Natural killer cell (primary cell): ENCODE measurements around the gene KLHL6. TPM values are rescaled to one million over a fixed set of nuclear protein-coding genes. Genes with fewer than 3 reads are reported as not detected.
"Not testable (repeated sequence)": the region's sequence is repeated elsewhere in the genome, so short reads cannot be mapped to it uniquely, and the experiment has no call there.

ENCODE experiments used
- ATAC-seq, 3 donors: fragments of 150-1000 bp in 2 of 3; fragments of 200-7000 bp in 1 of 3; cut with Tn5 transposase; 1 replicate in 1 of 3; 2 replicates in 2 of 3; pipeline ENCODE4 v1.10.0; 2021; ENCODE audit warnings: mild to moderate bottlenecking in 2 of 3, moderate library complexity in 2 of 3
- DNase-seq, 2 donors: peaks; one replicate each; pipeline versions ENCODE4 v3.0.0 to v3.0.0-alpha.2; 2013 to 2021; ENCODE audit warnings: mixed read lengths in 1 of 2
- H3K27ac ChIP-seq: one replicate; pipeline ENCODE4 v1.5.1; 2013; ENCODE audit warnings: mild to moderate bottlenecking, low read length
- H3K27me3 ChIP-seq: one replicate; pipeline ENCODE4 v1.6.1; 2013; ENCODE audit warnings: low read length; ENCODE audit not compliant: control insufficient read depth, insufficient read depth
- H3K36me3 ChIP-seq: one replicate; pipeline ENCODE4 v1.6.1; 2013; ENCODE audit warnings: low read length; ENCODE audit not compliant: control insufficient read depth, insufficient read depth
- H3K4me1 ChIP-seq: one replicate; pipeline ENCODE4 v1.6.1; 2013; ENCODE audit warnings: low read length; ENCODE audit not compliant: control insufficient read depth, insufficient read depth
- H3K4me3 ChIP-seq: one replicate; pipeline ENCODE4 v1.5.1; 2013; ENCODE audit warnings: low read length
- H3K9me3 ChIP-seq: one replicate; pipeline ENCODE4 v1.6.1; 2013; ENCODE audit warnings: low read length; ENCODE audit not compliant: control insufficient read depth, insufficient read depth
- H3K27ac Mint-ChIP-seq, 2 donors: one replicate each; pipeline ENCODE4 v1.8.0; 2022; ENCODE audit warnings: mild to moderate bottlenecking in 2 of 2, mixed read lengths in 2 of 2, moderate library complexity in 1 of 2
- H3K27me3 Mint-ChIP-seq, 2 donors: one replicate each; pipeline ENCODE4 v1.8.0; 2022; ENCODE audit warnings: low read depth in 2 of 2, mixed read lengths in 2 of 2
- H3K36me3 Mint-ChIP-seq: one replicate; pipeline ENCODE4 v1.8.0; 2022; ENCODE audit warnings: mixed read lengths
- H3K4me1 Mint-ChIP-seq, 2 donors: one replicate each; pipeline ENCODE4 v1.8.0; 2022; ENCODE audit warnings: mixed read lengths in 2 of 2
- H3K4me3 Mint-ChIP-seq: one replicate; pipeline ENCODE4 v1.8.0; 2022; ENCODE audit warnings: mild to moderate bottlenecking, moderate library complexity, mixed read lengths
- H3K9me3 Mint-ChIP-seq, 2 donors: one replicate each; pipeline ENCODE4 v1.8.0; 2022; ENCODE audit warnings: mixed read lengths in 2 of 2
- CTCF ChIP-seq: fragments of 200-600 bp; IDR thresholded peaks from one replicate; pipeline ENCODE4 v1.8.0; 2022; ENCODE audit warnings: antibody characterized with exemption
- WGBS: methylation state at CpG from one replicate; pipeline ENCODE4 v1.1.7; 2013; ENCODE audit warnings: missing lambda C conversion rate; ENCODE audit not compliant: insufficient coverage; 5-methylcytosine and 5-hydroxymethylcytosine counted together
- intact Hi-C: fragments of 100-400 bp; cut with micrococcal nuclease; formaldehyde crosslinking; loops from one replicate; pipeline ENCODE4 v1.14.2; 2022
- total RNA-seq, 4 donors: library from RNA; stranded (reverse); fragments of 120-200 nt in 1 of 4; gene quantifications; one replicate each; pipeline versions ENCODE4 v1.2.3 to v1.2.4, GENCODE V29; 2013 to 2022

KLHL6 gene
- total RNA-seq, 3 donors from 2014 or later (not counting 1 experiment from before 2014, with no cell fraction given), result 10.9 to 17.3 (median 13.6) TPM

DNA sequence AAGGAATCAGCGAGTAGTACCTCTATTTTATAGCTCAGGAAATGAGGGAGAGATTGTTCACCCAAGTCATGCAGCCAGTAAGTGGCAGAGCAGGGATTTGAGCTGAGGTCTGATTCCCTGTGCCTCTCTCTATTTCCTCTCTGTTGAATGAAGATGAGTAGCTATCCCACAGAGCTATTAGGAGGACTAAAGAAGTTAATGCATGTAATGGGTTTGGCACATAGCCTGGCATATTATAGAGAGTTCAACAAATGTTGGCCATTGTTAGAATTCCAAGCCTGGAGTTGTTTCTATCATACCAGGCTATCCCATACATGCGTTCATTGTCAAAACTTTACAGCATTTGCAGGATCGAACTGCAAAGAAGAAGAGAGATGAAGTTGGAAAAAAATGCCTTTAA lies 21.8 kb upstream of the KLHL6 start:
- Mint-ChIP-seq H3K27me3 (peaks cover 11 to 23% of the 10 kb centered on the region in 2 donors), H3K4me1 (no peaks in the 10 kb centered on the region), H3K4me3 (no peak overlapping the region), H3K9me3 (no peaks in the 10 kb centered on the region), H3K36me3 (no peaks in the 10 kb centered on the region), H3K27ac (no peak overlapping the region)
- ATAC-seq (no peak), DNase-seq (no peak)
- H3K27ac ChIP-seq, result no peak overlapping the region
- intact Hi-C loops, result no loop called here
- no peak overlapping the region for H3K4me3 ChIP-seq
- WGBS, result 76% methylated on average over 1 of the region's 3 CpGs
- H3K9me3 ChIP-seq, result no peaks in the 10 kb centered on the region
- H3K36me3 ChIP-seq, result no peaks in the 10 kb centered on the region
- H3K27me3 ChIP-seq, result no peaks in the 10 kb centered on the region
- no peak for TF ChIP-seq CTCF
- no peaks in the 10 kb centered on the region for H3K4me1 ChIP-seq

- H3K27ac ChIP-seq, result no peak overlapping the region
- peak in 1 of 2 donors; percentile 9 for DNase-seq
- intact Hi-C loops, result no loop called here
- H3K4me3 Mint-ChIP-seq, result no peak overlapping the region
- no peaks in the 10 kb centered on the region for H3K36me3 ChIP-seq
- H3K27me3 Mint-ChIP-seq, result peaks cover 11 to 23% of the 10 kb centered on the region in 2 donors
- no peaks in the 10 kb centered on the region for H3K36me3 Mint-ChIP-seq
- H3K4me1 Mint-ChIP-seq, result no peaks in the 10 kb centered on the region
- no peak overlapping the region for H3K4me3 ChIP-seq
- no peak overlapping the region for H3K27ac Mint-ChIP-seq
- ATAC-seq, result no peak
- H3K9me3 Mint-ChIP-seq, result no peaks in the 10 kb centered on the region
- no peaks in the 10 kb centered on the region for H3K4me1 ChIP-seq
- H3K9me3 ChIP-seq, result no peaks in the 10 kb centered on the region
- no peak for TF ChIP-seq CTCF
- 19% methylated on average over 5 of the region's 6 CpGs for WGBS
- H3K27me3 ChIP-seq, result no peaks in the 10 kb centered on the region
Observed at GRCh38 chr3:183576487-183577107, 21.1 kb upstream of the KLHL6 start.

DNA sequence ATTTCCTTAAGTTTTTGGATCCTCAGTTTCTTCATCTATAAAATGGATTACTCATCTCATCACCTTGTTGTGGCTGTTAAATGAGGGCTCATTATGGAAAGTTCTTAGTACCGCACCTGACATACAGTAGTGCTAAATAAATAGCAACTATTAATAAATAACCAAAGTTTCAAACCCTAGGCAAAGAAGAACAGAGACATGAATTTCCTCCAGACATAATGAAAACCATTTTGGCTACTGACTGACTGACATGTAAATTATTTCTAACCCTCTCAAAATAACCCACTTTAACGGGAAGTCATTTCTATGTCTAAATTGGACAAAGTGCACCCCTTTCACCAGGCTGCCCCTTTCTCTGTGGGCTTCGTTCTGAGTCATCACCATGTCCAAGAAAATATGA lies 17.4 kb upstream of the KLHL6 start:
- Histone ChIP-seq H3K9me3 (no peaks in the 10 kb centered on the region), H3K27ac (no peak overlapping the region), H3K36me3 (no peaks in the 10 kb centered on the region), H3K4me1 (no peaks in the 10 kb centered on the region), H3K27me3 (no peaks in the 10 kb centered on the region), H3K4me3 (no peak overlapping the region)
- WGBS, result 76% methylated on average over 2 of the region's 3 CpGs
- Mint-ChIP-seq H3K36me3 (no peaks in the 10 kb centered on the region), H3K27ac (no peak overlapping the region), H3K4me1 (no peaks in the 10 kb centered on the region), H3K9me3 (no peaks in the 10 kb centered on the region), H3K4me3 (no peak overlapping the region), H3K27me3 (peaks cover 6 to 15% of the 10 kb centered on the region in 2 donors)
- ATAC-seq (no peak), DNase-seq (no peak)
- intact Hi-C loops, result no loop called here
- no peak for TF ChIP-seq CTCF

GRCh38 chr3:183570191-183570590 lies 14.7 kb upstream of the KLHL6 start:
- H3K27ac Mint-ChIP-seq, H3K36me3 ChIP-seq, ATAC-seq, intact Hi-C loops, DNase-seq, H3K27me3 ChIP-seq, H3K9me3 ChIP-seq, H3K36me3 Mint-ChIP-seq, H3K4me1 Mint-ChIP-seq, H3K27ac ChIP-seq, H3K27me3 Mint-ChIP-seq, H3K4me1 ChIP-seq, H3K4me3 Mint-ChIP-seq, H3K9me3 Mint-ChIP-seq, H3K4me3 ChIP-seq: not testable (repeated sequence)
- 91% methylated on average over 2 of the region's 3 CpGs for WGBS
